IPS DF 6.9 (cell line): ENCODE results near the gene MEIS2.

Experiments
- DNase-seq: peaks from one replicate; pipeline ENCODE4 v3.0.0-alpha.2; 2013; ENCODE audit warnings: low read depth, low spot score
- H3K27ac ChIP-seq: one replicate; pipeline ENCODE4 v1.5.1; 2013; ENCODE audit warnings: low read length, control low read depth
- H3K27me3 ChIP-seq: 2 replicates; pipeline ENCODE4 v1.6.1; 2013; ENCODE audit warnings: mild to moderate bottlenecking, low read length; ENCODE audit not compliant: control insufficient read depth, insufficient read depth
- H3K36me3 ChIP-seq: 2 replicates; pipeline ENCODE4 v1.6.1; 2013; ENCODE audit warnings: low read length; ENCODE audit not compliant: control insufficient read depth, insufficient read depth
- H3K4me1 ChIP-seq: 2 replicates; pipeline ENCODE4 v1.6.1; 2013; ENCODE audit warnings: low read length; ENCODE audit not compliant: control insufficient read depth, insufficient read depth
- H3K4me3 ChIP-seq: 2 replicates; pipeline ENCODE4 v1.5.1; 2013; ENCODE audit warnings: mild to moderate bottlenecking, low read length
- H3K9me3 ChIP-seq: 2 replicates; pipeline ENCODE4 v1.6.1; 2013; ENCODE audit warnings: low read length, inconsistent platforms; ENCODE audit not compliant: control insufficient read depth, insufficient read depth
- WGBS: extraction: QIAGEN DNeasy Blood & Tissue Kit; methylation state at CpG from one replicate; pipeline ENCODE4 v1.1.7; 2013; ENCODE audit warnings: mixed read lengths, missing lambda C conversion rate; ENCODE audit not compliant: insufficient read length, insufficient coverage; 5-methylcytosine and 5-hydroxymethylcytosine counted together

MEIS2 gene

DNA sequence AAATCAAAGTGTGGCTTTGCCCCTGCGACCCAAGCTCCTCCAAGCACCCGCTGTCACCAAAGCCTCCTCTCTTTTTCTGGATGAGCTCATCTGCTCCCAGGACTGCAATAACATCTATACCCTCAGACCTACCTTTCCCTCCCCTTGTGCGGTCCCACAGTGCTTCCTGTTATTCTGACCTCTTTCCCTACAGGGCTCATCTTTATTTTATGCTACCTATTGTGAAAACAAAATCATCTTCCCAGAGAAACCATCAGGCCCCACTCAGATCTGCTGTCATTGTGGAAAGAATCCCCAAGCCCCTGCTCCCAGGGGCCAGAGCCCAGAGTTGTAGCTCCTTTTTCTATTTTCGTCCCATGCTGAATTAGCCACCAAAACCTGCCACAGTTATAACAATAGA is 162.2 kb downstream of the MEIS2 start:
- Histone ChIP-seq H3K36me3 (no peaks in the 10 kb centered on the region), H3K4me1 (no peaks in the 10 kb centered on the region), H3K27ac (no peak overlapping the region), H3K9me3 (no peaks in the 10 kb centered on the region), H3K27me3 (no peaks in the 10 kb centered on the region), H3K4me3 (no peak overlapping the region)
- DNase-seq, result no peak
- no CpG with 5 or more reads among the region's 4 CpGs for WGBS

DNA sequence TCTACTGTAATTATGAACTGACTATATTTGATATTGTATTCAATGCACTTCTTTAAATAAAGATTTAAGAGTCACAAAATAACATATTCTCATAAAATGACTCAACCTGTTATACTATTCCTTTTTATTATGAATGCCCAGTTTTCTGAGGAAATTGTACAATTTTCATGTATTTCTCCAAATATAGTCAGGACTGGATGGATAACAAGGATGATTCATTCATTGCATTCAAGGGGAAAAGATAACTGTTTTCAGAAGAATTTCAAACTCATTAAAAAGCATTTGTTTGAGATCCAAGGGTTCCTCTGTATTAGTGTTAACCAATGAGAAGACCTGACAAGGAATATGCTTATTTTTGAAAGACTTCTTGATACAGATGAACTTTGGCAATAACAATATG is 163.7 kb downstream of the MEIS2 start:
- H3K4me3 ChIP-seq, result no peak overlapping the region
- no peaks in the 10 kb centered on the region for H3K9me3 ChIP-seq
- no peaks in the 10 kb centered on the region for H3K36me3 ChIP-seq
- H3K27ac ChIP-seq, result no peak overlapping the region
- no peak for DNase-seq
- H3K27me3 ChIP-seq, result no peaks in the 10 kb centered on the region
- no peaks in the 10 kb centered on the region for H3K4me1 ChIP-seq

DNA sequence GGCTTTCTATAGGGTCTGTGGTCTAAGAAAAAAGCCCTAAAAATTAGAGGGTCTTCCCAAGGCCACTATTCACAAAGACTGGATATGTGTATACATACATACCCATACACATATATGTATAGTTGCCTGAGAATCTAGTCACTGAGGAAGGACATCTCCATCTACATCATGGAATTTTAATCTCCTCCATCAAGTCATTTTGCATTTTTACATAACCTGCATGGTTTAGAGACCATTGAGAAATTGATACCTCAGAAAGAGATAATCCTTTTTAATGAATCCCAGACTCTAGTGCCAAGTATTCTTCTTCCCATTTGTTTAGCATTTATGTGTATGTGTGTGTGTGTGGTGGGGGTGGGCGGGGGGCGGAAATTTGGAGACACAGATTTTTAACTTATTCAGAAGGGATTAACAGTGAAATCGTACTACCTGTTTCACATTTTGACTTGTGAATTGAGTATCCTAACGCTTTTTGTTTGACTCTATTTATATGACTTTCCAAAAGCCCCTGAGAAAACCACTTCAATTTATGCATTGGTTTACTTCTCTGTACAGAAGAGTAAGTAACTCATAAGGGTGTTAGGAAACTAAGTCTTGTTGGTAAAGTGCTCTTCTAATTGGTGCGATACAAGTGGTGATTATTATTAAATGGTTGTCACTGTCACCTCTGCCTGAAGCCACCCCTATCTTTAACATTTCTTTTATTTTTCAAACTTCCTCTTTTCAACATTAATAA is 166.9 kb downstream of the MEIS2 start:
- DNase-seq, result no peak
- H3K36me3 ChIP-seq, result no peaks in the 10 kb centered on the region
- no peaks in the 10 kb centered on the region for H3K27me3 ChIP-seq
- H3K4me1 ChIP-seq, result no peaks in the 10 kb centered on the region
- no peak overlapping the region for H3K27ac ChIP-seq
- H3K4me3 ChIP-seq, result no peak overlapping the region
- WGBS, result no CpG with 5 or more reads among the region's 5 CpGs
- H3K9me3 ChIP-seq, result no peaks in the 10 kb centered on the region

DNA sequence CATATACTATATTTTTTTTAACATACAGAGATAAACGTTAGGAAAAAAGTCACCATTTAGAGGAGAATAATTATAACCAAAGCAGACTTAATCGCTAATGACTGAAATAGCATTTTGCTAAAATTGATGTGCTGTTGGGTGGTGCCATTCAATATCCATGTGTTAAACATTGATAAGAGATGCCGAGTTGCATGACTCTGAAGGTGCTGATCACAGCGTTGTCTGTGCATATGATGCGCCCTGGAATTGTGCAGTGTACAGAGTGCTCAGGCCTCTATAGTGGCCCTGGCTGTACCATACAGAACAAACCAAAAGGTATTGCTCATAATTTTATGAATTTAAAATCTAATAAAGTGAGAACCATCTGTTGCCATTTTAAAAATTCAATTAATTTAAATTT is 168.3 kb downstream of the MEIS2 start:
- Histone ChIP-seq H3K4me3 (no peak overlapping the region), H3K36me3 (no peaks in the 10 kb centered on the region), H3K27ac (no peak overlapping the region), H3K9me3 (no peaks in the 10 kb centered on the region), H3K4me1 (no peaks in the 10 kb centered on the region), H3K27me3 (no peaks in the 10 kb centered on the region)
- no peak for DNase-seq
- no CpG with 5 or more reads among the region's 5 CpGs for WGBS

DNA sequence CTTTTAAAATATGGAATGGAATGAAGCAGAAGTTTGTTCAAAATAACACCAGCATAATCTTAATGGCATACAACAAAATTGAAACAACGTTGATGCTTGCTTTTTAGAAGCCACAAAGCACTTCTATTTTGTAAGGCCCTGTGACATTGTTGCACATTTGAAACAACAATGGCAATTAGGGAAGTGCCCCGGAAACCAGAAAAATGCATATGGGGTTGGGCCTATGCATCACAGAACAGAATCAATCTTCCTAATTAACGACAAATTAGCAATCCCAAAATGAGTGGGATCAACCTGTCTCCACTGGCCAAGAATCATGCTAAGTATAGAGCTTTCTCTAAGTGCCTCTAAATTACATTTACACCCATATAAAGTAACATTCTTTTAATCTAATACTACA is 168.9 kb downstream of the MEIS2 start:
- whole genome bisulfite sequencing, result no CpG with 5 or more reads among the region's 3 CpGs
- no peaks in the 10 kb centered on the region for H3K36me3 ChIP-seq

DNA sequence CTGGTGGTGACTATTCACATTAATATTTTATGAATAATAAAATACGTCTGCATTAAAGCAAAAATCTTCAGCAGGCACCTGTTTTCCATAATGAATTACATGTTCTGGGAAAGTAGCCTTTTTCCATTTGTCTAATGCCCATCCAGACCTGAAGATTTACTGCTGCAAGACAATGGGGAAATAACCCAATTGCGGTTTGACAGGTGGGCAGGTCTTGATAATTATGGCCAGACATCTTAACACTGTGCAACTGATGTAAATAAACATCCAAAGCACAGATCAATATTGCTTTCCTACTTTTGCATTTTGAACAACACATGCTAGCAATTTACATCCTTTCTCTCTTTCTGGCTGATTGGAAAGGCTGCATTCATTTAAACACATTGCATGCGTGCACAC is 173.9 kb downstream of the MEIS2 start:
- WGBS, result no CpG with 5 or more reads among the region's 3 CpGs
- H3K4me1 ChIP-seq, result no peaks in the 10 kb centered on the region
- DNase-seq, result no peak

More for the DNA sequence above, 168.9 kb downstream of the MEIS2 start:
- Histone ChIP-seq H3K27ac (no peak overlapping the region), H3K4me3 (no peak overlapping the region), H3K27me3 (no peaks in the 10 kb centered on the region), H3K4me1 (no peaks in the 10 kb centered on the region), H3K9me3 (no peaks in the 10 kb centered on the region)
- DNase-seq, result no peak

DNA sequence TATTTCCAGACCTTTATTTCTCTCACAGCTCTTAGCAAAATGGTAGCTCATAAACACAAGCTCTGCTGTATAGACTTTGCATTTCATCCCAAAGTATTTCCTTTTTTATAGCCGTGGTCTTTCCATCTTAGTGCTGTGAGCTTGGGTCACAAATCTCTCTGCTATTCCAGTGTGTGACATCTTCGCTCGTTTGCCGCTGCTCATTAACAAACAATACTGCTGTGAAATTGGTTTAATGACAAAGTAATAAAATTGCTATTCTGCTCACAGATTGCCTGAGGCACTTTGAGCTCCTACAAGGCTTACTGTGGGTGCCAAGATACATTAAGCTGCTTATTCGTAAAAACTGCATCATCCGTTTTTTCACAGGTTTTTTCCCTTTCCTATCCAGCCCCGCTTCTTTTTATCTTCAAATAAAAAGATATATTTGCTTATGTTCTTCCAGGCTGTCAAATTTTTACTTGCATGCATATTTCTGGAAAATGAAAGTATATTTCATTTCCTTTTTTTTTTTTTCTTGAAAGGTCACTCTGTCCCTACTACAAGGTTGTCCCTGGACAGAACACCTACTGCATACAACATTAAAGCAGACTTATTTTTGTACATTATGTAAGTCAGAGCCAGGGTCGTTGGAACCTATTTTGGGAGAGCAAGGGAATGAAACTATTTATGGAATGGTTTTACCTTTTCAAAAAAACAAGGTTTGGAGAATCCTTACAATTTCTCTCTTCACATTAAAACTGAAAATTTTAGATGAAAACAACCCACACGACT is 174.5 kb downstream of the MEIS2 start:
- no CpG with 5 or more reads among the region's 9 CpGs for whole genome bisulfite sequencing

More for the DNA sequence above, 173.9 kb downstream of the MEIS2 start:
- Histone ChIP-seq H3K4me3 (no peak overlapping the region), H3K36me3 (no peaks in the 10 kb centered on the region), H3K27ac (no peak overlapping the region), H3K27me3 (no peaks in the 10 kb centered on the region), H3K9me3 (no peaks in the 10 kb centered on the region)

DNA sequence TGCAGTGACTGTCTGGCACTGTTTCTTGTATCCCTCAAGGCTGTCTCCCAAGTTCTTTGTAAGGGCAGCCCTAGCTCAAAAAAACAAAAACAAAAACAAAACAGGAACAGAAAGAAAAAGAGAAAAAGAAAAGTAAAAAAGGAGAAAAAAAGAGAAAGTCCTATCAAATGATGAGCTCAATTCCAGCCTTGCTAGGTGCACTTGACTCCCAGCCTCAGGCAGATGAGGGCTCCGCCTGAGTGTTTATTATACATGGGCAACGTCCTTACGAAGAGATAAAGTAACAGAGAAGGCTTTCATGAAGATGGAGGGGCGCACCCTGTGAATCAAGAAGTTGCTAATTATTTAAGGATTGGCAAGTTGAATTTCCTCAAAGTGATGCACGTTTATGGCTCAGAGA is 175.3 kb downstream of the MEIS2 start:
- Histone ChIP-seq H3K9me3 (no peaks in the 10 kb centered on the region), H3K27me3 (no peaks in the 10 kb centered on the region), H3K4me1 (no peaks in the 10 kb centered on the region), H3K4me3 (no peak overlapping the region), H3K36me3 (no peaks in the 10 kb centered on the region), H3K27ac (no peak overlapping the region)
- WGBS, result no CpG with 5 or more reads among the region's 5 CpGs
- no peak for DNase-seq

More for the DNA sequence above, 174.5 kb downstream of the MEIS2 start:
- H3K27me3 ChIP-seq, result no peaks in the 10 kb centered on the region
- no peak overlapping the region for H3K4me3 ChIP-seq
- no peak overlapping the region for H3K27ac ChIP-seq
- no peak for DNase-seq
- no peaks in the 10 kb centered on the region for H3K4me1 ChIP-seq
- no peaks in the 10 kb centered on the region for H3K36me3 ChIP-seq
- no peaks in the 10 kb centered on the region for H3K9me3 ChIP-seq

DNA sequence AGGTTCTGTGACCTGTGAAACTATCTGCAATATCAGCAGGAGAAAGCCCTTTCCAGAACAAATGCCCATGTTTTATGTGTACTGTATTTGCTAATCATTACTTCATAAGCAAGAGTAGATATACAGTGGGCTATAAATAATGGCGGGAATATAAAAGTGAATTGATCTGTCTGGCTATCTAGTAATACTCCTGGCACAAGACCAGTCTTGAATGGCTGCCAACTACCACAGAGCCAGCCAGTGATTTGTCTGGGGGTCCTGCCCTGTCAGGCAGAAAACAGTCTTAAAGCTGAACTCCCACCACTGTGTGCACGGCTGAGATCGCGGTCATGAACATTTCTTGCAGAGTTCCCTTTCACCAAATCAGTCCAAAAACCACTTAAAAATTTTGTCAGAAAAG is 176.3 kb downstream of the MEIS2 start:
- Histone ChIP-seq H3K4me3 (no peak overlapping the region), H3K27ac (no peak overlapping the region), H3K4me1 (no peaks in the 10 kb centered on the region), H3K9me3 (no peaks in the 10 kb centered on the region), H3K27me3 (no peaks in the 10 kb centered on the region), H3K36me3 (no peaks in the 10 kb centered on the region)
- WGBS, result no CpG with 5 or more reads among the region's 4 CpGs
- DNase-seq, result no peak

DNA sequence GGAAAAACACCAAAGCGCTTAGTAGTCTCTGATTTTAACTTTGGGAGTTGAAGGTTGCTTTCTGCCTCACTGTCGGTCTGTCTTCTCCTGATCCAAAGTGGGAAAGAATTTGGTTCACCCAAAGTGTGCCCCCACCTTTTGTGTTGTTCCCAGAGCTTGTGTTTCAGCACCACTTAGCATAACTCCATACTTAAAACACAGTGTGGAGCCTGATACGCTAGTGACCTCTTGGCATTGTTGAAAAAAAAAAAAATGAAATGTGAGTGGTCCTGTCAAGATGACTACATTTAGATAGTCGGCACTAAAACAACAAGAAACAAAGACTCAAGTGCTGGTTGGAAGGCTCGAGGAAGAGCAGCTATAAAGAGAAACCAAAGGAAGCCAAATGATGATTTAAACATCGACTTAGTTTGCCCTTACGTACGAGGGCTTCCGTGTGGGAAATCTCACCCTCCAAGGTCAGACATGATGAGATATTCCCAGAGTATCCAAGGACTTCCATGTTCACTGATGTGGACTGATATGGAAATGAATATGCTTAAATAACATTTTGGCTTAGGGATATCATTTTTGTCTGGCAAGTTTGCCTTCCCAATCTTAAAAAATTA is 178.8 kb downstream of the MEIS2 start:
- WGBS, result no CpG with 5 or more reads among the region's 9 CpGs
- no peak overlapping the region for H3K27ac ChIP-seq
- no peaks in the 10 kb centered on the region for H3K27me3 ChIP-seq
- H3K36me3 ChIP-seq, result no peaks in the 10 kb centered on the region
- no peaks in the 10 kb centered on the region for H3K9me3 ChIP-seq
- no peak overlapping the region for H3K4me3 ChIP-seq
- H3K4me1 ChIP-seq, result no peaks in the 10 kb centered on the region
- DNase-seq, result no peak
